HG02852 (cell line): ENCODE measurements around the gene FAM168A.

Experiments
- ATAC-seq: cut with Tn5 transposase; IDR thresholded peaks from one replicate; pipeline ENCODE4 v1.9.1; 2021; ENCODE audit warnings: mild to moderate bottlenecking, moderate library complexity; ENCODE audit not compliant: unreplicated experiment

FAM168A gene

DNA sequence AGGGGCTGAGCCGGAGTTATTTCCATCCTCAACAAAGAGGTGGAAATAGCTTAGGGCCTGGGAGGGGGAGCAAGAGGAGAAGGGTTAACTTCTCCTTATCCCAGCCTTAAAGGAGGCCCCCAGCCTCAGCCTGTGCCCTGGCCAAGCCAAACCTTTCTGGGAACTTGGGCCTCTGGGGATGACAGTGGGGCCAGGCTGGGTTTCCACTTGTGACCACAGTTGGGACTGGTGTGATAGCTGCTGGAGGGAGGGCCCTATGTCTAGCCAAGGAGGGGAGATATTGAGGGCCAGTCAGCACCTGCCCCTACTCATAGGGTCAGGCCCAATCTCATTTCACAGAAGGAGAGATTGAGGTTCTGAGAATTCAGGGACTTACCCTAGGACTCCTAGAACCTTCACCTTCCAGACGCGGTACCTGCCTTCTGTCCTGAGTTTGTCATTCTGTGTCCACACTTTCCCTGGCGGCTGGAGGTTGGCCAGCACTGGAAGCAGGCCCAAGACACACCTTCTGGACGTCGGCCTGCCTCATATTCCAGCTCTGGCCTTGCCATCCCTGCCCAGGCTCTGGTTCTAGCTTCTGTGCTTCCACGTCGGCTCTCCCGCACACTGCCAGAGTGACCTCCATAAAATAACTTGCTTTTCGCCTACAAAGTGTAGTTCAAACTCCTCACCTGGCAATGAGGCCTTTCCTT lies 218.6 kb downstream of the FAM168A start:
- no peak for ATAC-seq

DNA sequence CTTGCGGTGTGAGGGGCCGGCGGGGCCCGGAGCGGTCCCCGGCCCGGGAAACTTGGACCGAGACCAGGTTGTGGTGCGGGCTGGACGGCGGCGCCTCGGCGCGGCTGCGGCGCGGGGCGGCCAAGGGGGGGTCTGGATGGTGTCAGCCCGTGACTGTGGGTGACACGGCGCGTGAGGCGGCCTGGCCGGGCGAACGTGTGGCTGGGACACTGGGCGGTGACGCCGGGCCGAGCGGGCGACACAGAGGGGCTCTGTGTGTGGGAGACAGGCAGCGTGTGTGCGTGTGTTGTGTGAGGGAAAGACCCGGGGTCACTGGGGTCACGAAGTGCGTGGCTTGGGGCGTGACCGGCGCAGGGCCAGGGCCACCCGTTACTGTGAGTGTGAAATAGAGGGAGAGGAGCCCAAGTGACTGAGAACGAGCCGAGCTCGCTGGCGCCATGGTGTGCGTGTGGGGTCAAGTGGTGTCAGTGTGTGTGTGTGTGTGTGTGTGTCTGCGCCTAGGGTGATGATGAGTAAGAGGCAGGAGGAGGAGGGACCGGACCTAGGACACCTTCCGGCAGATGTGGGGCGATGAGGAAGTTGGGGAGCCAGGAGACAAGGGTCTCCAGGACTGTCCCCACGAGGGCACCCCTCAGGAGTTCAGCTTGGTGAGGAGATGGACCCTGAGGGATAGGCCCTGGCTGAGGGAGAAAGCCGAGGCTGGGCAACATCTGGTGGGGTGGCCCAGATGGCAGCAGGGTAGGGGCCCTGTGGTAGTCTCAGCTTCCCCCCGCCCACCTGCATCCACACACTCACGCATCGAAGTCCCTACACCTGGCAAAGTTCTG lies 220.9 kb downstream of the FAM168A start:
- peak; percentile 14 for ATAC-seq

DNA sequence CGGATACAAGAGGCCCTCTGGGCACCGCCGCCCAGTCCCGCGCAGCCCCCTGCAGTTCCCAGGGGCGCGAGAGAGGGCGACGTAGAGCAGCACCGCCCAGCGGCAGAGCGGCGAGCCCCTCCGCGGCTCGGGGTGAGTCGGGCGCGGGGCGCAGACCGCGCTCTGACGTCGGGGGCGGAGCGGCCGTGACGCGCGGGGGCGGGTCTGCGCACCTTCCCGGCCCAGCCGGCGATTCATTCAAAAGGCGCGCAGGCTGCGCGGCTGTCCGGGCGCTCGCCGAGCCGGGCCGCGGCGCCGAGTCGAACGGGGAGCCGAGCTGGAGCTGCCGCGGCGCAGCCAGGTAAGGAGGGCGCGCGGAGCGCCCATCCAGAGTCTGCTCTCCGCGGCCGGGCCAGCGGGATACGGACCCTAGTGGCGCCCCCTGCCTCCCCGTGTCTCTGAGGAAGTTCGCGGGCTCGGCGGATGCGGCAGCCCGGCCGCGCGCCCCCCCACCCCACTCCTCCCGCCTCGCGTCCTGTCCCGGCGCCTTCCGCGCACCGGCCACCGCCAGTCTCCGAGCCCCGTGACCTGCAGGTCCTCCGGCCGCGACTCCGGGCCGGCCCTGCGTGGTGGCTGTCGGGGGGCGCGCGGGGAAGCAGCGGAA lies 221.6 kb downstream of the FAM168A start, which contains the start of gene RELT:
Gene RELT (plus strand): TSS at position 240 of the 643 bp plus-strand sequence. CDS start 12,738 bp downstream, outside the sequence.
- ATAC-seq: peak; percentile 72

DNA sequence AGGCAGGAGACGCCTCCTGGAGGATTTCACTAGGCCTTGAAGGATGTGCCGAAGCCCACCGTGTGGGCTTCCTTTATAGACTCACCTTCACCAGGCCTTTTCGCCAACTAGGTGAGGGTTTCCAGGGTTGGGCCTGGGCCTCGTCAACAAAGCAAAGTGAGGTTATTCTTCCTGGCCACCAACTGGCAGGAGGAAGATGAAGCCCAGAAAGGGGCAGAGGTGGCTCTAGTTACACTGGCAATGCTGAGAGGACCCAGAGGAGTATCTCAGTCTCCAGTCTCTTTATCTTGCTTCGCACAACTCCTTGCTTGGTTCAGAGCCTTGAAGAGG lies 222.1 kb downstream of the FAM168A start:
- no peak for ATAC-seq

DNA sequence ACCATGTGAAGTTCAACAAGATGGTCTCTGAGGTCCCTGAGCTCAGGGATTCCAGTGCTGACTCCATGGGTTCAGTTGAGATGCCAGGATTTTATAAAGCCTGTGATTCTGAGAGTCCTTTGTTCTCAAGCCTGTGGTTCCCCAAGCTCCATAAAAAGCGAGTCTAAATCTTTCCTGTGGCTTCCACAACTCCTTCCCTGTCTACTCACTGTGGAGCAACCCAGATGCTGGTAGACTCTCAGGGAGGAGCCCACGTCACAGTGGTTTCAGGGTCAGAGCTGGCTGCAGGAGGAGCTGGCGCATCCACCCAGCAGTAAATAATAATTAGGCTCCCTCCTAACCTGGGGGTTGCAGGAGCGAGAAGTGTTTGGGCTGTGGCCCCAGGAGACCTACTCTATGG lies 223.8 kb downstream of the FAM168A start:
- no peak for ATAC-seq

DNA sequence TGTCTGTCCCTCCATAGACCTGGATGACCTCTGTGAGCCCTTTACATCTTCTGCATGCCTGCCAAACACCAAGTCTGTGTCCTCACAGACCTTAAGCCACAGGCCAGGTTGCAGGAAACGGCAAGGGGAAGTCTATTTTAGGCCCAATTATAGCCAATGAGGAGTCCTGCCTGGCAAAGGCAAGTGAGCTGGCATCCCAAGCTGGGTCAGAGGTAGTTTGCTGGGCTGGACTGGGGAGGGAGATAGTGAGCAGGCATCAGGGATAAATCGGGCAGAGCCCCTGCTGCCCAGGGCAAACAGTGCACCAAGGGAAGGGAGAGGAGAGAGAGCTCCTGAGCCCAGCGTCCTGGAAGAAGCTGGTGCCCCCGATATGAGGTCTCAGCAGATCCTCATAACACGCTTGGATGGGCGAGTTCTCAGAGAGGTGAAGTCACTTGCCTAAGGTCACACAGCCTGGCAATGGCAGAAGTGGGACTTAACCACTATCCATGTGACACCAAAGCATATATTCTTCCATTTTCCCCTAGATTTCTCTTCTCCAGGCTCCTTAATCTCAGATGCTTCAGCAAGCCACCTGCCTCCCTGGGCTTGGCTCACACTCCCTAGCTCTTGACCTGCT lies 225.4 kb downstream of the FAM168A start:
- no peak for ATAC-seq

DNA sequence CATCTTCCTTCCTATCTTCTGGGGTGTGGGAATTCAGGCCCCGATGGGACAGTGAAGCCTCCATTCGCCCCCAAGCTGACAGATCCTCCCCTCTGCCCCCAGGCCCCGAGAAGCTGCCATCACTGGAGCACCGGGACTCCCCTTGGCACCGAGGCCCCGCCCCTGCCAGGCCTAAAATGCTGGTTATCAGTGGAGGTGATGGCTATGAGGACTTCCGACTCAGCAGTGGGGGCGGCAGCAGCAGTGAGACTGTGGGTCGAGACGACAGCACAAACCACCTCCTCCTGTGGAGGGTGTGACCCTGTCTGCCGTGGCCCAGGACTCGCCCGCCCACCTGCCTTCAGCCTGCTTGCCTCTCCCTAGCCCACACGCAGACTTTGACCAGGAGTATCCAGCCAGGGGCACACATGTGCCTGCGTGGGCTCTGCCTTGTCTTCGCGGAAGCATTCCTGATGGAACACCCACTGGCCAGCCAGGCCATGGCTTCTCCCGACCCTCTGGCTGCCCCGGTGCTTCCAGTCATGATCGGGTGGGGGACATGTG lies 230.4 kb downstream of the FAM168A start:
- ATAC-seq: no peak

DNA sequence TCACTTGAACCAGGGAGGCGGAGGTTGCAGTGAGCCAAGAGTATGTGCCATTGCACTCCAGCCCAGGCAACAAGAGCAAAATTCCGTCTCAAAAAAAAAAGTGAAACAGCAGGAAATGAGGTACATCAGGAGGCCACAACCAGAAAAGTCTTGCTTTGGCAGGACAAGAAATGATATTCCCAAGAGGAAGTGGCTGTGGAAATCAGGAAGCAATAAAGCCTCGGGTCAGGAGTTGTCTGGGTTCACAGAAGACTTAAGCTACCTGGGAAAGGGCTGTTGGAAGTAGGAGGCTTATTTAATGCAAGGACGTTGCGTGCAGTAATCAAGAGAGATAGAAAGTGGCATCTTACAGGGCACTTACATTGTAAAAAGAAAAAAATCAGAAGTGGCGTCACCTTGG lies 231.0 kb downstream of the FAM168A start:
- ATAC-seq: no peak

DNA sequence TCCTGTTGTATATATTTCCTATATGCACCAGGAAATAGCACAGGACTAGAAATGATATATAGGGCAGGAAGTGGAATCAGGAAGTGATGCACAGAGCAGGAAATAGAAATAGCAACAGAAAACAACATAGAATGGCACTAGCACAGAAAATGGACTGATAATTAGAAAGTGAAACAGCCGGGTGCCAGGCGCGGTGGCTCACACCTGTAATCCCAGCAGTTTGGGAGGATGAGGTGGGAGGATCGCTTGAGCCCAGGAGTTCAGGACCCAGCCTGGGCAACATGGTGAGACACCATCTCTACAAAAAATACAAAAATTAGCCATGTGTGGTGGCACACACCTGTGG lies 231.7 kb downstream of the FAM168A start:
- no peak for ATAC-seq

DNA sequence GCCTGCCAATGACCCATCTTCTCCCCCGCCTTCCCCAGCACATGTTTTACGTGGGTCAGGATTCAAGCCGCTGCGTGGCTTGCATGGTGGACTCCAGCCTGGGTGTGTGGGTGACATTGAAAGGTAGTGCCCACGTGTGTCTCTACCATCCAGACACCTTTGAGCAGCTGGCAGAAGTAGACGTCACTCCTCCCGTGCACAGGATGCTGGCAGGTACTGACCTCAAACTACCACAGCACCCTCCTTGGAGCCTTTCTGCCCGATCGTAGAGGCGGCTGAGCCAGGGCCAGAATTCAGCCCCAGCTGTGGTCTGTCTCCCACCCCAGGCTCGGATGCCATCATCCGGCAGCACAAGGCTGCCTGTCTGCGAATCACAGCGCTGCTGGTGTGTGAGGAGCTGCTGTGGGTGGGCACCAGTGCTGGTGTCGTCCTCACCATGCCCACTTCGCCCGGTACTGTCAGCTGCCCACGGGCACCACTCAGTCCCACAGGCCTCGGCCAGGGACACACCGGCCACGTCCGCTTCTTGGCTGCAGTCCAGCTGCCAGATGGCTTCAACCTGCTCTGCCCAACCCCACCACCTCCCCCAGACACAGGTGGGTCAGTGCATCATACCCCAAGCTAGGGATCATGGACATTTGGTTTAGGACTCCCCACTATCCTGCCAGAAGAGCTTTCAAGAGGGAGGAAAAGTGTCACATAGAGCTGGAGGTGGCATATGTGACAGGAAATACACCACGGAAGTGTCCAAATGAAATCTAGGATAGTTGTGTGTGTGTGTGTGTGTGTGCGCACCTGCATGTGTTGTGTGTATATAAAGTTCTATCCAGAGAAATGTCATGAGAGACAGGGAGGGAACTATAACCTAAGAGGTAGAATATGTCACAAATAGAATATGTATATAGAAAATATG lies 232.3 kb downstream of the FAM168A start:
- ATAC-seq: no peak

DNA sequence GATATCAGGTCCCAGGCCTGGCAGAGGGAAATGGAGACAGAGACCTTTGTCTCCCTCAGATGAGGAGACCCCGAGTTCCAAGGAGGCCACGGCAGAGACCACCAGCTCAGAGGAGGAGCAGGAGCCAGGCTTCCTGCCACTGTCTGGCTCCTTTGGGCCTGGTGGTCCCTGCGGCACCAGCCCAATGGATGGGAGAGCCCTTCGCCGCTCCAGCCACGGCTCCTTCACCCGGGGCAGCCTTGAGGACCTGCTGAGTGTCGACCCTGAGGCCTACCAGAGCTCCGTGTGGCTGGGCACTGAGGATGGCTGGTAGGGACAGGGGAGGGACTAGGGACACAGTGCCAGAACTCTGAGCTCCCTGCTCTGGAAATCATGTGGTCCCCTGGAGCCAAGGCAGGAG lies 234.8 kb downstream of the FAM168A start:
- no peak for ATAC-seq

DNA sequence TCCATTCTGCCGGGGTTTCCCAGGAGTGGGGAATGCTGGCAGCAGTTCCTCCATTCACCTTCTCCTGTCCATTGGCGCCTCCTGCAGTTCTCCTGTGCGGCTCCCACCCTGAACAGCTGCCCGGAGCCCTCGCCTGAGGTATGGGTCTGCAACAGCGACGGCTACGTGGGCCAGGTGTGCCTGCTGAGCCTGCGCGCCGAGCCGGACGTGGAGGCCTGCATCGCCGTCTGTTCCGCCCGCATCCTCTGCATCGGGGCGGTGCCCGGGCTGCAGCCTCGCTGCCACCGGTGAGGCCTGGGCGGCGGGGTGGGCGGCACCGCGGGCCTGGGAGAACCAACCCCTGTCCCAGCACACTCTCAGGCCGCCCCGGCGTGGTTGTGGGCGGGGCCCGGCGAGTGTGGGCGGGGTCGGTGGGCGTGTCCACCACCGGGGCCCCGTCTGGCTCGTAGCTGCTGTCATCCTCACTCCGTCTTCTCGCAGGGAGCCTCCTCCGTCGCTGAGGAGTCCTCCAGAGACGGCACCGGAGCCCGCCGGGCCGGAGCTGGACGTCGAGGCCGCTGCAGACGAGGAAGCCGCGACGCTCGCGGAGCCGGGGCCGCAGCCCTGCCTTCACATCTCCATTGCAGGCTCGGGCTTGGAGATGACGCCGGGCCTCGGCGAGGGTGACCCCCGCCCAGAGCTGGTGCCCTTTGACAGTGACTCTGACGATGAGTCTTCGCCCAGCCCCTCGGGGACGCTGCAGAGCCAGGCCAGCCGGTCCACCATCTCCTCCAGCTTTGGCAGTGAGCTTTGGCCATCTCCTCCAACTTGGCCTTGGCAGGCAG lies 235.7 kb downstream of the FAM168A start:
- ATAC-seq: no peak

DNA sequence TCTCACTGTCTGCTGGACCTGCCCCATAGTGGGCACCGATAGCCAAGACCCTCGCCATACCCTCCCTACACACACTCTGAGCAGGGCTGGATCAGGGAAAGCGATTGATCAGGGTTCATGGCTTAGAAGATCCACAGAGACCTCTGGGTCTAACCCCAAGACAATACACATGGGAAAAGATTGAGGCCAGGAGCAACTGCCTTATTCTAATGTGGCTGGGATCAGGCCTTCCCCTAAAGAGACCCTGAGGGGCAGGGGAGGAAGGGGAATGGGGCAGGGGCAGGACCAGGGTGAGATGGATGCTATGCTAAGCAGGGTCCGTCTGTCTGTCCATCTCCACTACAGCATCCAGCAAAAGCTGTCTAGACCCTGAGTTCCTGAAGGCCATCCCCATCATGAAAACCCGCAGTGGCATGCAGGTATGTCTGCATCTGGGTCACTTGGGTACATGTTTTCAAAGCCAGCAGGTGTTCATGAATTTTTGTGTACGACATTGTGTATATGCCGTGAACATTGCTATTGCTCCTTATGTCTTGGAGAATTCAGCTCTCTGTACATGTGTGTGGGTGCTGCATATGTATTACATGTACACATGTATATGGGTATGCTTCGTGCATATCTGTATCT lies 237.1 kb downstream of the FAM168A start:
- no peak for ATAC-seq

DNA sequence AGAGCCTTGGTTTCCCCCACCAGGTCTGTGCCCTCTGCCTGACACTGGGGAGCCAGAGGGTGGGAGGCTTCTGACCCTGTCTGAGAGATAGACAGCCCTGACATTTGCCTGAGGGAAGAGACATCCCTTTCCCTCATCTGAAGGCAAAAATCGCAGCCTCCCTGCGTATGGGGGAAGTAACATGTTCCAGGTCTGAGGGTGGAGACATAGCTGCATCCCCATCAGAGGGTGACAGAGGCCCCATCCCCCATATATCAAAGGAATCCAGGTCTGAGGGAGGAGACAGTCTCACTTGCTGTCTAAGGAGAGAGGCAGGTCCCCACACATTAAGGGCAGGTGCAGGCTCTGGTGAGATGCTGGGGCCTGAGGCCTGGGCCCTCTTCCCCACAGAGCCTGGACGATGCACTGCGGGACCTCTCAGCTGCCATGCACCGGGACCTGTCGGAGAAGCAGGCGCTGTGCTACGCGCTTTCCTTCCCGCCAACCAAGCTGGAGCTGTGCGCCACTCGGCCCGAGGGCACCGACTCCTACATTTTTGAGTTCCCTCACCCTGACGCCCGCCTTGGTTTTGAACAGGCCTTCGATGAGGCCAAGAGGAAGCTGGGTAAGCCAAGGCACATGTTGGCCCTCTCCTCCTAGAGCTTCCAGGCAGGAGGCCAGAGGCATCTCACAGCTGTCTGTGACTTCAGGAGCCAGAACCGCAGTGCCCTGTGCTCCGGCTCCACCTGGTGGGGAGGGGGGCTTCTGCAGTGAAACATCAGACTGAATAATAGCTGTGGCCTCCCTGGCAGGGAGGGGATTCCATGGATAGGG lies 237.8 kb downstream of the FAM168A start:
- no peak for ATAC-seq

DNA sequence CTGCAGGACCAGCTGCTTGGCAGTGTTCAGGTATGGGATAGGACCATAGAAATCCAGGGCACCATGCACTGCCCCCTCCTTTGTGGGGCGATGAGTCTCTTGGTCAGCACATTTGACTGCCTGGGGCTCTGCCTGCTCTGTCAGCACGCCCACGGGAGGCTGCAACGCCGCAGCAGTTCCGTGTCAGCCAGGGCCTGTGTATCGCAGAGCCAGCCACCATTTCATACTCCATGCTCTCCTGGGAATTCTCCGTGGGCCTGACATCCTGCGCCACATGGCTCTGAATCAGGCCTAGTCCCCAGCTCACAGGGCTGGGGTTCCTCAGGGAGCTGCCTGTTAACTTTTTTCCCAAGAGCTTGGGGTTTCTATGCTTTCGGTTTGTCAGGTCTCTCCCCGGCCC lies 238.6 kb downstream of the FAM168A start:
- no peak for ATAC-seq

DNA sequence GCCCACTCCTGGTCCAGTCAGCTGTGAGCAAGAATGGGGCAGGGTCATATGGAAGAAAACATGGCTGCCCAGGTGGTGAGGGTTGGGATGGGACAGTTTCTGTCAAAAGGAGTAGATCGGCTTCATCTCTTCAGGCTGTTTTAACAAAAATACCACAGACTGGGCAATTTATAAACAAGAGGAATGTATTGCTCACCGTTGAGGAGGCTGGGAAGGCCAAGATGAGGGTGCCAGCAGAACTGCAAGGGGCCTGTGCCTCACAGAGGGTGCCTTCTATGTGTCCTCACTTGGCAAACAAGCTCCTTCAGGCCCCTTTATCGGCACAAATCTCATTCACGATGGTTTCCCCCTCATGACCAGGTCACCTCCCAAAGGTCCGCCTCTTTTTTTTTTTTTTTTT lies 239.8 kb downstream of the FAM168A start:
- no peak for ATAC-seq

DNA sequence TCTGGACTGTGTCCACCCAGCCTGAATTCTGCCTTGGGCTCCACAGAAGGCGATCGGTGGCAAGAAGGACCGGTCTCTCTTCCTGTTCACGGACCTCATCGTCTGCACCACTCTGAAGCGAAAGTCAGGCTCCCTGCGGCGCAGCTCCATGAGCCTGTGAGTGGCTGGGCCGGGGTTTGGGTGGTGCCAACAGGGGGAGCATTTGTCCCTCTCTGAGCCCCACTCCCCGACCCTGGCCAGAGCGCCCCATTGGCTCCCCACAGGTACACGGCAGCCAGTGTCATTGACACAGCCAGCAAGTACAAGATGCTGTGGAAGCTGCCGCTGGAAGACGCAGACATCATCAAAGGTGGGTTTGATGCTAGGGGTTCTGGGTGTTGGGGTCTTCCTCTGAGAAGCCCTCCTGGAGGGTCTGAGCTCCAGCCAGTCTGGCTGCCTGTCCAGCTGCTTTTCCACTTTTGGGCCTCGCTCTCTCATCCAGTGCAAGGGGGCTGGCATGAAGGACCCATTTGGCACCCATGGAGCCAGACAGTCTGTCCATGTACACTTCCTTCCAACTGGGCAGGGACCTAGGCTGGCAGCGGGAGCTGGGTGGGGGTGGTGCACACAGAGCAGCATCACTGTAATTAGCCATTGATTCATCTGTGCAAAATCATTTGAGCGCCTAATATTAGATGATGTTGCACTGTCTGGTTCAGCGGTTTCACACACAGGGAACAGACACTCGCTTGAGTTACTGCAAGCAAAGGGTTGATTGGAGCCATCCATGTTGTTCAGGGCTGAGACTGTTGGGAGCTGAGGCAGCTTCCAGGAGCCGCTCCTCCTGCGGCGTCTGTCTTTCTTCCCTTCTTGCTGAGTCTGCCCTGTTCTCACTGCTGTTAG lies 240.7 kb downstream of the FAM168A start:
- ATAC-seq: no peak
